Trophoblast cell (in vitro differentiated cells and primary cell): Measurements from ENCODE around the gene TRAF3IP1.

Experiments
- DNase-seq, 2 donors: peaks; one replicate each; pipeline ENCODE4 v3.0.0-alpha.2; 2016
- H2AFZ ChIP-seq: 2 replicates; pipeline ENCODE4 v1.6.1; 2013; ENCODE audit warnings: low read length, moderate library complexity, mild to moderate bottlenecking; ENCODE audit not compliant: insufficient read depth, poor library complexity
- H2AK5ac ChIP-seq: 2 replicates; pipeline ENCODE4 v1.6.1; 2013; ENCODE audit warnings: mild to moderate bottlenecking, low read length
- H2BK120ac ChIP-seq: 2 replicates; pipeline ENCODE4 v1.6.1; 2013; ENCODE audit warnings: low read length, mild to moderate bottlenecking, moderate library complexity; ENCODE audit not compliant: insufficient read depth, poor library complexity
- H2BK12ac ChIP-seq: 2 replicates; pipeline ENCODE4 v1.6.1; 2013; ENCODE audit warnings: mild to moderate bottlenecking, low read length, moderate library complexity
- H2BK5ac ChIP-seq: 2 replicates; pipeline ENCODE4 v1.6.1; 2013; ENCODE audit warnings: low read length, low read depth, moderate library complexity, mild to moderate bottlenecking; ENCODE audit not compliant: poor library complexity
- H3K14ac ChIP-seq: 2 replicates; pipeline ENCODE4 v1.6.1; 2013; ENCODE audit warnings: mild to moderate bottlenecking, low read length
- H3K18ac ChIP-seq: 2 replicates; pipeline ENCODE4 v1.6.1; 2013; ENCODE audit warnings: mild to moderate bottlenecking, low read length
- H3K23ac ChIP-seq: 2 replicates; pipeline ENCODE4 v1.6.1; 2013; ENCODE audit warnings: low read length
- H3K27ac ChIP-seq: 2 replicates; pipeline ENCODE4 v1.5.1; 2013; ENCODE audit warnings: low read depth, mild to moderate bottlenecking, inconsistent platforms, low read length, moderate library complexity
- H3K27me3 ChIP-seq: 2 replicates; pipeline ENCODE4 v1.6.1; 2013; ENCODE audit warnings: inconsistent platforms, mild to moderate bottlenecking, low read length, moderate library complexity; ENCODE audit not compliant: insufficient read depth
- H3K36me3 ChIP-seq, 2 experiments: 1 replicate in 1 of 2; 2 replicates in 1 of 2; pipeline ENCODE4 v1.6.1; 2013; ENCODE audit warnings: low read length in 2 of 2, mild to moderate bottlenecking in 2 of 2, moderate library complexity in 1 of 2; ENCODE audit not compliant: insufficient read depth in 2 of 2, control insufficient read depth in 1 of 2
- H3K4ac ChIP-seq: 2 replicates; pipeline ENCODE4 v1.6.1; 2013; ENCODE audit warnings: low read depth, mild to moderate bottlenecking, low read length, moderate library complexity
- H3K4me1 ChIP-seq, 2 experiments: 1 replicate in 1 of 2; 2 replicates in 1 of 2; pipeline ENCODE4 v1.6.1; 2013; ENCODE audit warnings: low read length in 2 of 2, mild to moderate bottlenecking in 2 of 2, moderate library complexity in 1 of 2; ENCODE audit not compliant: insufficient read depth in 2 of 2, control insufficient read depth in 1 of 2
- H3K4me2 ChIP-seq: 2 replicates; pipeline ENCODE4 v1.6.1; 2013; ENCODE audit warnings: inconsistent platforms, mild to moderate bottlenecking, low read length, moderate library complexity
- H3K4me3 ChIP-seq: 2 replicates; pipeline ENCODE4 v1.5.1; 2013; ENCODE audit warnings: mild to moderate bottlenecking, low read depth, low read length, inconsistent platforms
- H3K79me1 ChIP-seq: one replicate; pipeline ENCODE4 v1.6.1; 2013; ENCODE audit warnings: low read length
- H3K79me2 ChIP-seq: 2 replicates; pipeline ENCODE4 v1.6.1; 2013; ENCODE audit warnings: low read length, mild to moderate bottlenecking; ENCODE audit not compliant: control insufficient read depth, insufficient read depth, poor library complexity
- H3K9ac ChIP-seq: 2 replicates; pipeline ENCODE4 v1.6.1; 2013; ENCODE audit warnings: mild to moderate bottlenecking, low read length
- H3K9me3 ChIP-seq: 2 replicates; pipeline ENCODE4 v1.6.1; 2013; ENCODE audit warnings: low read depth, mild to moderate bottlenecking, control low read depth, inconsistent platforms, low read length; ENCODE audit not compliant: insufficient read depth
- H4K12ac ChIP-seq: 2 replicates; pipeline ENCODE4 v1.6.1; 2013; ENCODE audit warnings: low read depth, mild to moderate bottlenecking, low read length, moderate library complexity
- H4K8ac ChIP-seq: 2 replicates; pipeline ENCODE4 v1.6.1; 2013; ENCODE audit warnings: low read depth, mild to moderate bottlenecking, low read length, moderate library complexity
- H4K91ac ChIP-seq: one replicate; pipeline ENCODE4 v1.6.1; 2013; ENCODE audit warnings: low read depth, mild to moderate bottlenecking, low read length, moderate library complexity
- WGBS: extraction: QIAGEN DNeasy Blood & Tissue Kit; methylation state at CpG from one replicate; pipeline ENCODE4 v1.1.7; 2013; ENCODE audit warnings: missing lambda C conversion rate; ENCODE audit not compliant: insufficient read length, insufficient coverage; ENCODE audit errors: extremely low coverage; 5-methylcytosine and 5-hydroxymethylcytosine counted together

TRAF3IP1 gene

DNA sequence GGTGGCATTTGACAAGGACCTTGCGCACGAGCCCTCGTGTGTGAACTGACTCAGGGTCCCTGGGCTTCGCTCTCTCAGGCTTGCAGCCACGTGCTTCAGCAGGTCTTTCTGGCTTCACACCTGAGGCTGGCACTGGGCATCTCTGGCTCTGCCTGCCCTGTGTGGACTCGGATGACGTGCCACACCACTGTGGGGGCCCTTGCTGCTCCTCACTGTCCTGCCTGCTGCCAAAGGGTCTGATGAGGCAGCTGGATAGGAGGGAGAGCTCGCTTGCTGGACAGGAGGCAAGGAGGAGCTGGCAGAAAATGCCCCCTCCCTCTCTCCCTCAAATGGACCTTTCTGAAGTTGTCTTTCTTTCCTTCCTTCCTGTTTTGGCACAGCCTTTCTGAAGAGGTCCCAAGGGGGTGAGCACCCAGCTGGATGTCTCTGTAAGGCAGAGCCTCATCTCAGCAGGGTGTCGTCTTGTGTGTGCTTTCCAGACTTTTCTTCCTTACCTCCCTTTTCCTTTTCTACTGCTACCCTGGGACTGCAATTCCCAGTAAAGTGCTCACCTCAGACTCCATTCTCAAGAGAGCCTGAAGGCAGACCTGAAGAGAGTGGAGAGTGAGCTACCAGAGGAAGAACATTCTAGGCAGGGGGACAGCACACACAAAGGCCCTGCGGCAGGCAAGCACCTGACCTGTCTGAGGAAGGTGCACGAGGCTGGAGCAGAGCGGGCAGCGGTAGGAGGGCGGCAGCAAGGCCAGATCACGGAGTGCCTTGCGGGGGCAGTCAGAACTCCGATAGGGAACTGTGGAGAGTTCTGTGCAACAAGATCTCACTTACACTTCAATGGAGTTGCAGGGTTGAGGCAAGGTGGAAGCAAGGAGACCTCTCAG lies 37.2 kb upstream of the TRAF3IP1 start:
- Histone ChIP-seq H3K4me2 (no peak overlapping the region), H4K12ac (no peak overlapping the region), H3K4me3 (no peak overlapping the region), H3K9ac (no peak overlapping the region), H2AK5ac (no peak overlapping the region), H2BK120ac (no peak overlapping the region), H4K91ac (no peak overlapping the region), H2AFZ (no peak overlapping the region), H3K14ac (no peak overlapping the region), H3K36me3 (no peaks in the 10 kb centered on the region), H3K4ac (no peak overlapping the region), H3K4me1 (peaks cover 18 to 26% of the 10 kb centered on the region in 2 experiments), H2BK12ac (no peak overlapping the region), H3K9me3 (peaks cover 7% of the 10 kb centered on the region), H4K8ac (no peak overlapping the region), H2BK5ac (no peak overlapping the region), H3K79me1 (peaks cover 2% of the 10 kb centered on the region), H3K27me3 (no peaks in the 10 kb centered on the region), H3K23ac (no peak overlapping the region), H3K27ac (no peak overlapping the region), H3K79me2 (peaks cover 2% of the 10 kb centered on the region), H3K18ac (no peak overlapping the region)
- WGBS = no CpG with 5 or more reads among the region's 17 CpGs
- DNase-seq = no peak

DNA sequence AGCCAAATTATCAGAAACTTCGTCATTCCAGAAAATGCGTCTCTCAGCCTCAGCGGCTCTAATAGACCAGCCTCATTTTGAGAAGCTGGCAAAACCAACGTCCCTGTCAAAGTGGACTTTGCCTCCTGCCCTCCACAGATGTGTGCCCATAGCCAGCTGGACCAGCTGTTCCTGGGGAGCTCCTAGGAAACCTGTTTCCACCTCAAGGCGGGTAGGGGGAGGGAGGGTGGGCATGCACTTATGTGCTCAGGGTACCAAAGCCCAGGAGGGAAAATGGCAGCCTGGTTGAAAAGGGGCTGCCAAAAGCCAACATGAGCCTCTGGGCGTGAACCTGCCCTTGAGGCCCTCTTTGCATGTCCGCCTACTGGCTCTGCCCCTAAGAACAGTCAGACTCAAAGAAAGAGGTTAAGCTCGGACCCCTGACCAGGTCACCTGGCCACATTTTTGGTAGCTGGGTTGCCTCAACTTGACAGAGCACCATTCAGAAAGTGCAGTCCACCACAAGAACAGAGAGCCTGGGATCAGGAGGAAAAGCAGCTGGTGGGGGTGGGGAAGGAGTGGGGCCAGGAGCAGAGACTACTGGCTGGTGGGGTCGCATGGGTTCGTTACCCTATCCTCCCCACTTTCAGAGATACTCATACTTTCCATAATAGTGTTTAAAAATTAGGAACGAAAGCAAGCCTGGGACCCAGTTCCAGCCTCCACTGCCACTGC lies 35.4 kb upstream of the TRAF3IP1 start:
- no peaks in the 10 kb centered on the region for H3K36me3 ChIP-seq
- H3K18ac ChIP-seq = peak overlapping the region; percentile 43
- H3K14ac ChIP-seq = no peak overlapping the region
- H3K4me3 ChIP-seq = no peak overlapping the region
- H2AFZ ChIP-seq = no peak overlapping the region
- peaks cover 3% of the 10 kb centered on the region for H3K9me3 ChIP-seq
- DNase-seq = no peak
- no peak overlapping the region for H3K23ac ChIP-seq
- WGBS = no CpG with 5 or more reads among the region's 11 CpGs
- no peak overlapping the region for H2BK120ac ChIP-seq
- no peak overlapping the region for H4K91ac ChIP-seq
- H3K4me1 ChIP-seq = peaks cover 18 to 30% of the 10 kb centered on the region in 2 experiments
- H3K9ac ChIP-seq = no peak overlapping the region
- no peaks in the 10 kb centered on the region for H3K27me3 ChIP-seq
- no peak overlapping the region for H4K12ac ChIP-seq
- H3K4ac ChIP-seq = no peak overlapping the region
- no peak overlapping the region for H2BK5ac ChIP-seq
- peak overlapping the region; percentile 13 for H3K4me2 ChIP-seq
- H2BK12ac ChIP-seq = no peak overlapping the region
- H4K8ac ChIP-seq = no peak overlapping the region
- no peak overlapping the region for H3K27ac ChIP-seq
- H2AK5ac ChIP-seq = no peak overlapping the region
- H3K79me1 ChIP-seq = peaks cover 5% of the 10 kb centered on the region
- peaks cover 2% of the 10 kb centered on the region for H3K79me2 ChIP-seq

DNA sequence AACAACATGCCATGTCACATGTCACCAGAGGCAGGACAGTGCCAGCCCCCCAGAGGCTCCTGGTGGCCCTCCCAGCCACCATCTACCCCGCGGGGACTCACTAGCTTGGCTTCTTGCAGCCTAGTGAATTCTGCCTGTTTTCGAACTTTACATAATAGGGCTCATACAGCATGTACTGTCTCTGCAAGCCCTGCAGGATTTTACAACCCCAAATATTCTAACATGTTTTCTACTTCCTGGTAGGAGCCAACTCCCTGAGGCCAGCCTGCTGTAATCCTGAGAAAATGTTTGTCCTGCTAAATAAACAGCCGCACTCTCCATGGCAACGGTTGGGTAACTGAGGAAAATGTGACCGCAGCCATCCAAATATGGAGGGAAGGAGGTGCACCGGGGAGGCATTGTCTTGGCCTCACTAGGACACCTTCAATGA lies 34.6 kb upstream of the TRAF3IP1 start:
- no peak overlapping the region for H3K4ac ChIP-seq
- no peaks in the 10 kb centered on the region for H3K27me3 ChIP-seq
- peaks cover 5% of the 10 kb centered on the region for H3K79me1 ChIP-seq
- H3K79me2 ChIP-seq = peaks cover 2% of the 10 kb centered on the region
- no peak overlapping the region for H3K18ac ChIP-seq
- peak overlapping the region; percentile 13 for H3K4me2 ChIP-seq
- H3K9ac ChIP-seq = no peak overlapping the region
- WGBS = no CpG with 5 or more reads among the region's 7 CpGs
- no peak overlapping the region for H4K8ac ChIP-seq
- H3K36me3 ChIP-seq = no peaks in the 10 kb centered on the region
- H3K9me3 ChIP-seq = peaks cover 3% of the 10 kb centered on the region
- no peak overlapping the region for H4K12ac ChIP-seq
- H2BK5ac ChIP-seq = no peak overlapping the region
- no peak overlapping the region for H3K14ac ChIP-seq
- H3K27ac ChIP-seq = peak overlapping the region; percentile 40
- H4K91ac ChIP-seq = no peak overlapping the region
- no peak overlapping the region for H3K4me3 ChIP-seq
- H3K23ac ChIP-seq = no peak overlapping the region
- no peak overlapping the region for H2AK5ac ChIP-seq
- DNase-seq = peak; percentile 95 to 98
- H2BK120ac ChIP-seq = no peak overlapping the region
- H2BK12ac ChIP-seq = no peak overlapping the region
- peaks cover 18 to 30% of the 10 kb centered on the region in 2 experiments for H3K4me1 ChIP-seq
- no peak overlapping the region for H2AFZ ChIP-seq

DNA sequence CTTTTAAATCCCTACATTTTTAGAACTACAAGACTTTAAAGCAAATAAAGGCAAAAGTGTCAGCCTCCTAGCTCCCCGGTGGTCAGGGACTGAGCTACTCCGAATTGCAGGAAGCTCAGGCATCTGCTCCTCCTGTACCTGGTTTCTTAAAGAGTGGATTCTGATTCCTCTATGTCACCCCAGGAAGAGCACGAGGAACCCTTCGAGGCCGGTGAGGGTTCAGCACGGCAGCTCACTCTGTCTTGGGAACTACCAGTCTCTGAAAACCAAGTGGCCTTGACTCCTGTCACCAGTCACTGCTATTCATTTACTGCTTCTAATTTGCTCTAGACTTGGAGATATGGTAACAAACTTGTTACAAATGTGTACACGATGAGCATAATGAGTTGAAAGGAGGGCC lies 34.2 kb upstream of the TRAF3IP1 start:
- Histone ChIP-seq H4K12ac (no peak overlapping the region), H3K9ac (no peak overlapping the region)
- DNase-seq = no peak

More for the DNA sequence above, 34.2 kb upstream of the TRAF3IP1 start:
- Histone ChIP-seq H3K4me2 (no peak overlapping the region), H3K27me3 (no peaks in the 10 kb centered on the region), H4K8ac (no peak overlapping the region), H3K79me1 (peaks cover 5% of the 10 kb centered on the region), H3K4me1 (peaks cover 18 to 30% of the 10 kb centered on the region in 2 experiments), H2BK5ac (no peak overlapping the region), H2BK120ac (peak overlapping the region; percentile 35), H3K79me2 (peaks cover 2% of the 10 kb centered on the region), H4K91ac (peak overlapping the region; percentile 41), H3K4me3 (no peak overlapping the region), H3K14ac (no peak overlapping the region), H3K18ac (peak overlapping the region; percentile 57), H2AK5ac (no peak overlapping the region), H2BK12ac (peak overlapping the region; percentile 3), H3K23ac (no peak overlapping the region), H3K36me3 (no peaks in the 10 kb centered on the region), H2AFZ (no peak overlapping the region), H3K9me3 (peaks cover 3% of the 10 kb centered on the region), H3K4ac (no peak overlapping the region), H3K27ac (peak overlapping the region; percentile 40)
- WGBS = no CpG with 5 or more reads among the region's 7 CpGs
